Measurements from ENCODE around the gene BTNL9.

The BTNL9 gene

GRCh38 chr5:181024245-181025064 lies 15.6 kb upstream of the BTNL9 start:
- TF ChIP-seq CTCF (conservative IDR thresholded peaks at IDR 0.05) = no peak
- no peak overlapping the region for H3K27ac ChIP-seq

- no peak overlapping the region for H3K27ac ChIP-seq
- TF ChIP-seq CTCF (conservative IDR thresholded peaks at IDR 0.05) = no peak
Measured at GRCh38 chr5:181027452-181028031, 12.5 kb upstream of the BTNL9 start.

- TF ChIP-seq CTCF (conservative IDR thresholded peaks at IDR 0.05) = no peak
- H3K27ac ChIP-seq = no peak overlapping the region
Measured at GRCh38 chr5:181028032-181028819, 11.8 kb upstream of the BTNL9 start.

GRCh38 chr5:181031716-181032115 lies 8.3 kb upstream of the BTNL9 start:
- H3K27ac ChIP-seq = no peak overlapping the region
- no peak for TF ChIP-seq CTCF (conservative IDR thresholded peaks at IDR 0.05)

- H3K27ac ChIP-seq = no peak overlapping the region
- TF ChIP-seq CTCF (conservative IDR thresholded peaks at IDR 0.05) = no peak
Measured at GRCh38 chr5:181035991-181036815, 3.9 kb upstream of the BTNL9 start.

- TF ChIP-seq CTCF (conservative IDR thresholded peaks at IDR 0.05) = no peak
- no peak overlapping the region for H3K27ac ChIP-seq
Measured at GRCh38 chr5:181036816-181037364, 3.2 kb upstream of the BTNL9 start.

Data from VCaP (cell line).